PC-9 (cell line): ENCODE data around the gene BCL11A.

Experiments used
- EZH2 ChIP-seq: fragments of 200-600 bp; sonication (generic); IDR thresholded peaks from 2 replicates; pipeline ENCODE4 v1.8.0; 2017; ENCODE audit warnings: antibody characterized with exemption, low read depth
- TF ChIP-seq, protein P1 (sequence below): fragments of 200-600 bp; sonication (generic); conservative IDR thresholded peaks from 2 replicates; pipeline ENCODE4 v1.6.1; 2017; ENCODE audit warnings: mixed run types, antibody characterized with exemption, mild to moderate bottlenecking, moderate library complexity

DNA sequence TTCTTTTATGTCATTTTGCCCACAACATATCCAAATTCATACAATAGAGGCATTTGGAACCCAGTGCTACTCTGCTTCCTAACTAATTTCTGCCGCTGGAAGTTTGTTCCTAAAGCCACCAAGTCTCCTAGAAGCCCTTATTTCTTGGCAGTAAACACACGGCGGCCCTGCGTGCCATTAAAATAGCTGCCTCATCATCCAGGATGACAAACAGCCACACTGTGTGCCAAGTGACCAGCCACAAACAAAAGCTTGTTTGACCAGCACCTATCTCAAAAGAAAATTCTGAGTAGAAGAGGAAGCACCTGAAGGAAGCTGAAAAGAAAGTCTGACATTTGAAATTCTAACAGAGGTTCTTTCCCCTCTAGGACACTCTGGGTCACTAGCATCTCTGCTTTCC, 64.2 kb downstream of the BCL11A start:
- TF ChIP-seq, protein P1, sequence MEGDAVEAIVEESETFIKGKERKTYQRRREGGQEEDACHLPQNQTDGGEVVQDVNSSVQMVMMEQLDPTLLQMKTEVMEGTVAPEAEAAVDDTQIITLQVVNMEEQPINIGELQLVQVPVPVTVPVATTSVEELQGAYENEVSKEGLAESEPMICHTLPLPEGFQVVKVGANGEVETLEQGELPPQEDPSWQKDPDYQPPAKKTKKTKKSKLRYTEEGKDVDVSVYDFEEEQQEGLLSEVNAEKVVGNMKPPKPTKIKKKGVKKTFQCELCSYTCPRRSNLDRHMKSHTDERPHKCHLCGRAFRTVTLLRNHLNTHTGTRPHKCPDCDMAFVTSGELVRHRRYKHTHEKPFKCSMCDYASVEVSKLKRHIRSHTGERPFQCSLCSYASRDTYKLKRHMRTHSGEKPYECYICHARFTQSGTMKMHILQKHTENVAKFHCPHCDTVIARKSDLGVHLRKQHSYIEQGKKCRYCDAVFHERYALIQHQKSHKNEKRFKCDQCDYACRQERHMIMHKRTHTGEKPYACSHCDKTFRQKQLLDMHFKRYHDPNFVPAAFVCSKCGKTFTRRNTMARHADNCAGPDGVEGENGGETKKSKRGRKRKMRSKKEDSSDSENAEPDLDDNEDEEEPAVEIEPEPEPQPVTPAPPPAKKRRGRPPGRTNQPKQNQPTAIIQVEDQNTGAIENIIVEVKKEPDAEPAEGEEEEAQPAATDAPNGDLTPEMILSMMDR: no peak
- TF ChIP-seq EZH2: no peak
